Right lobe of liver (tissue), 6 donors: ENCODE results near the gene HEXD. TPM values are rescaled to one million over a fixed set of nuclear protein-coding genes. Genes with fewer than 3 reads are reported as not detected.

Experiments used
- ATAC-seq, 4 donors: fragments of 200-7000 bp; cut with Tn5 transposase; one replicate each; pipeline ENCODE4 v1.9.1; 2020; ENCODE audit warnings: mild to moderate bottlenecking in 4 of 4, moderate library complexity in 4 of 4
- DNase-seq, 3 donors: peaks; one replicate each; pipeline ENCODE4 v3.0.0-alpha.2; 2020
- H3K27ac ChIP-seq, 3 donors: fragments of 200-600 bp; one replicate each; pipeline ENCODE4 v1.8.0; 2022
- H3K27me3 ChIP-seq, 2 donors: fragments of 200-600 bp; one replicate each; pipeline ENCODE4 v1.8.0; 2022
- H3K36me3 ChIP-seq, 4 donors: fragments of 200-600 bp; sonication (generic) in 1 of 4; one replicate each; pipeline versions ENCODE4 v1.5.1 to v1.8.0; 2017 to 2022; ENCODE audit warnings: control low read depth in 1 of 4
- H3K4me1 ChIP-seq, 4 donors: fragments of 200-600 bp; sonication (generic) in 1 of 4; one replicate each; pipeline versions ENCODE4 v1.5.1 to v1.8.0; 2017 to 2022; ENCODE audit warnings: control low read depth in 1 of 4
- H3K4me3 ChIP-seq, 3 donors: fragments of 200-600 bp; one replicate each; pipeline ENCODE4 v1.8.0; 2022
- H3K9me3 ChIP-seq, 4 donors: fragments of 200-600 bp; sonication (generic) in 1 of 4; one replicate each; pipeline versions ENCODE4 v1.5.1 to v1.8.0; 2017 to 2022; ENCODE audit warnings: control low read depth in 1 of 4
- POLR2A ChIP-seq: fragments of 450-650 bp; IDR thresholded peaks from one replicate; pipeline ENCODE4 v1.6.1; 2017; ENCODE audit warnings: antibody characterized with exemption, mild to moderate bottlenecking
- WGBS: methylation state at CpG from one replicate; pipeline ENCODE4 v1.1.6; 2018; ENCODE audit warnings: low coverage, low lambda C conversion rate; ENCODE audit not compliant: insufficient coverage; ENCODE audit errors: missing lambda C conversion rate; 5-methylcytosine and 5-hydroxymethylcytosine counted together
- intact Hi-C, 2 donors: fragments of 100-400 bp; cut with DNase I; formaldehyde crosslinking; loops; one replicate each; pipeline versions ENCODE4 v1.11.2 to v1.14.1; 2022
- total RNA-seq, 6 experiments: library from RNA; depleted of rRNA in 2 of 6; stranded (reverse); fragments of >200 nt in 2 of 6; fragmentation: NEBNext Ultra II Directional in 3 of 6; extraction: Animal tissue kit (Norgen Biotek cat#: 25700) in 3 of 6; gene quantifications; one replicate each; pipeline versions ENCODE4 v1.1.0 to v1.2.4, GENCODE V29; 2016 to 2023
- TF ChIP-seq, protein P1 (sequence below), 4 donors: fragments of 200-600 bp in 3 of 4; fragments of 450-650 bp in 1 of 4; IDR thresholded peaks; one replicate each; pipeline versions ENCODE4 v1.5.1 to v1.8.0; 2016 to 2022; ENCODE audit warnings: antibody characterized with exemption in 4 of 4, mild to moderate bottlenecking in 2 of 4
- donor health status: DM: no; HTN: yes; CAD: no.
- donor health status: DM: no; HTN: no; CAD: no.
- donor health status: DM: no; HTN: no; CAD: no.
- donor health status: DM: no; HTN: yes; CAD: no.
- donor health status: DM: no; HTN: yes; CAD: no.

HEXD gene
- total RNA-seq, 6 experiments from 2014 or later, result 9.6 to 30.4 (median 20.2) TPM

DNA sequence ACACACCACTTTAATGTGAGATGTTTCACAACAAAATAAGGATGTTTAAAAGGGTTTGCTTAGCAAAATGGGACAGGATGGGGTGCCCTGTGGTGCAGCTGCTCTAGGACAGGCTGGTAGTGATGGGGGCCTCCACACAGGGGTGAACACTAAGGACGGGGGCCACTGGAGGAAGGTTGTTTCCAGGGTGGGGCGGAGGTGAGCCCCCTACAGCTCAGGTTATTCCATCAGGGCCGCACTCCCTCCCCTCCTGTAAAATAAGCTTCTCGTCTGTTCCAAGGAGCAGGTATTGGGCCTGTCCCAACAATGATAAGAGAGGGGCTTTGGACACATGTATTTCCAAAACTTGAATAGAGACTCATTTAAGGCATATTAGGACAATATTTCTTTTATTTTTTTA is 1.9 kb upstream of the HEXD start:
- no peak overlapping the region for H3K4me3 ChIP-seq
- peaks cover 0 to 22% (median 6%) of the 10 kb centered on the region in 4 donors for H3K4me1 ChIP-seq
- no peak for DNase-seq
- TF ChIP-seq, protein P1, sequence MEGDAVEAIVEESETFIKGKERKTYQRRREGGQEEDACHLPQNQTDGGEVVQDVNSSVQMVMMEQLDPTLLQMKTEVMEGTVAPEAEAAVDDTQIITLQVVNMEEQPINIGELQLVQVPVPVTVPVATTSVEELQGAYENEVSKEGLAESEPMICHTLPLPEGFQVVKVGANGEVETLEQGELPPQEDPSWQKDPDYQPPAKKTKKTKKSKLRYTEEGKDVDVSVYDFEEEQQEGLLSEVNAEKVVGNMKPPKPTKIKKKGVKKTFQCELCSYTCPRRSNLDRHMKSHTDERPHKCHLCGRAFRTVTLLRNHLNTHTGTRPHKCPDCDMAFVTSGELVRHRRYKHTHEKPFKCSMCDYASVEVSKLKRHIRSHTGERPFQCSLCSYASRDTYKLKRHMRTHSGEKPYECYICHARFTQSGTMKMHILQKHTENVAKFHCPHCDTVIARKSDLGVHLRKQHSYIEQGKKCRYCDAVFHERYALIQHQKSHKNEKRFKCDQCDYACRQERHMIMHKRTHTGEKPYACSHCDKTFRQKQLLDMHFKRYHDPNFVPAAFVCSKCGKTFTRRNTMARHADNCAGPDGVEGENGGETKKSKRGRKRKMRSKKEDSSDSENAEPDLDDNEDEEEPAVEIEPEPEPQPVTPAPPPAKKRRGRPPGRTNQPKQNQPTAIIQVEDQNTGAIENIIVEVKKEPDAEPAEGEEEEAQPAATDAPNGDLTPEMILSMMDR (IDR thresholded peaks at IDR 0.05), result no peak
- no peak for TF ChIP-seq POLR2A
- H3K9me3 ChIP-seq, result no peaks in the 10 kb centered on the region
- H3K27me3 ChIP-seq, result no peaks in the 10 kb centered on the region
- intact Hi-C loops, result loop anchor here in 1 of 2 donors (10.0 kb wide), 1 partner anchor 61 kb away; the partner anchor contains the start of gene TEX19
- no peak overlapping the region for H3K27ac ChIP-seq
- no peak for ATAC-seq
- 100% methylated on average over 2 of the region's 4 CpGs for WGBS
- H3K36me3 ChIP-seq, result no peaks in the 10 kb centered on the region

DNA sequence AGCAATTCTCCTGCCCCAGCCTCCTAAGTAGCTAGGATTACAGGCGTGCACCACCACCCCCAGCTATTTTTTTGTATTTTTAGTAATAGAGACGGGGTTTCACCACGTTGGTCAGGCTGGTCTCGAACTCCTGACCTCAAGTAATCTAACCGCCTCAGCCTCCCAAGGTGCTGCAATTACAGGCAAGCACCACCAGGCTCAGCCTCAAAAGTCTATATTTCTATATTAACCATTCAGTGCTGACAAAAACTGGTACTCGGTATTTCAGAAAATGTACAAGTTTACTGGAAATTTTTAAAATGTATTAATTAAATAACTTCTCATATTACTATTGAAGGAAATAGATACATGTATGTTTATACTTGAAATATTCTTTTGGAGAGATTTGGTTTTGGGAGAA is 1.4 kb upstream of the HEXD start:
- H3K9me3 ChIP-seq, result no peaks in the 10 kb centered on the region
- H3K4me1 ChIP-seq, result peaks cover 0 to 22% (median 6%) of the 10 kb centered on the region in 4 donors
- no peaks in the 10 kb centered on the region for H3K36me3 ChIP-seq
- H3K27me3 ChIP-seq, result no peaks in the 10 kb centered on the region
- no peak overlapping the region for H3K27ac ChIP-seq
- WGBS, result 92% methylated on average over 6 of the region's 6 CpGs
- no peak for TF ChIP-seq POLR2A
- TF ChIP-seq, protein P1 (IDR thresholded peaks at IDR 0.05), result no peak
- intact Hi-C loops, result loop anchor here in 1 of 2 donors (10.0 kb wide), 1 partner anchor 62 kb away; the partner anchor contains the start of gene TEX19
- no peak overlapping the region for H3K4me3 ChIP-seq
- DNase-seq, result no peak
- ATAC-seq, result no peak

DNA sequence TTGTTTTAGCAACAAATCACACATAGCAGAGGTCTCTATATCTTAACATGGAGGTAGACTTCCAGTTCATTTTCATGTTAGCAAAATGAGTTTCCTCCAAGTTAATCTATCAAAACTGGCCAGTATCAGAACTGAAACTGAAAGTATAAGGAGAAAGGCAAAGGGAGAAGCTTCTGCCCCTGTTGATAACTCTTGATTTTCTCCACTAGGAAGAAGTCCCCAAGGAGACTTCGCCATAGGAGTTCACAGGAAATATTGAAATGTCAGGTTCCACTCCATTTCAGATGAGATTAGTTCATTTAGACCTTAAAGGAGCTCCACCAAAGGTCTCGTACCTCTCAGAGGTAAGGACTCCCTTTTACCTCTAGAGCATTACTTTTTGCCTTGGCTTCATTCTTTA is 1.4 kb downstream of the HEXD start:
- Histone ChIP-seq H3K36me3 (no peaks in the 10 kb centered on the region), H3K27ac (peak overlapping the region in 2 of 3 donors; percentile 8 to 87), H3K9me3 (no peaks in the 10 kb centered on the region), H3K27me3 (no peaks in the 10 kb centered on the region), H3K4me1 (peaks cover 0 to 19% (median 6%) of the 10 kb centered on the region in 4 donors), H3K4me3 (peak overlapping the region in 2 of 3 donors; percentile 73 to 88)
- ATAC-seq, result peak in 1 of 4 donors; percentile 11
- DNase-seq, result no peak
- 69% methylated on average over 2 of the region's 2 CpGs for WGBS
- intact Hi-C loops, result loop anchor here in 1 of 2 donors (10.0 kb wide), 1 partner anchor 65 kb away; the partner anchor contains the start of gene TEX19
- TF ChIP-seq, protein P1 (IDR thresholded peaks at IDR 0.05), result no peak
- no peak for TF ChIP-seq POLR2A

DNA sequence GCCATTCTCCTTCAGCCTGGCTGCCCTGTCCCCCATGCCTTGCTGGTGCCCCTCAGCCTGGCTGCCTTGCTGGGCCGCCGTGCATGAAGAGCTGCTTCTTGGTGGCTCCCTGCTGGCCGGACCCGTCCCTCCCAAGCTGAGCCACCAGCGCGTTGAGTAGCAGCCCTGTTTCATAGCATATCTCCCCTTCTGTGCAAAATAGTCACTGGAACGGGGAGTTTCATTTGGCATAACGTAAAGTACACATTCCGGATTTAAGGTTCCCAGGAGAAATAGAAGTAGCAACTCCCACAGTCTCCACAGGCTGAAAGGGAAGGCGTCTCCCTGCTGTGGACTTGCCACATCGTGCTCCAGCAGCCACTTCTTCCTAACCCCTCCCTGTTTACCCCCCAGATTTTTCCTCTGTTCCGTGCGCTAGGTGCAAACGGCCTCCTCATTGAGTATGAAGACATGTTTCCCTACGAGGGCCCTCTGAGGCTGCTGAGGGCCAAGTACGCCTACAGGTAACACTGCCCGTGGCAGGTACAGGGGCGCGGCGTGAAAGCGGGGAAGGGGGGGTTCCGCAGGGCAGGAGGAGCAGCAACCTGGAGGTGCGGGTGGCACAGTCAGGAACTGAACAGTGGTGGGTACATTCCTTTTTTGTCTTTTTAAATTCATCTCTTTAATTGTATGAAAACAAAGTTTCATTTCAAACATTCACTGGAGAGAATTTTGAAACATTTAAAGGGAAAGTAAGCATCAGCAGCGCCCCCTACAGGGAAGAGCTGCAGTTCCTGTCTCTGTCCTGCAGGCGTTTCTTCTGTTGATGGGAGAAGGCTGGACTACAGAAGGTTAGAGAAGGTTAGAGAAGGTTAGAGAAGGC is 6.1 kb downstream of the HEXD start:
- no peaks in the 10 kb centered on the region for H3K27me3 ChIP-seq
- DNase-seq (no peak), ATAC-seq (peak in 3 of 4 donors; percentile 29 to 39 (median 35))
- peaks cover 0 to 7% (median 3%) of the 10 kb centered on the region in 4 donors for H3K4me1 ChIP-seq
- H3K36me3 ChIP-seq, result no peaks in the 10 kb centered on the region
- no peaks in the 10 kb centered on the region for H3K9me3 ChIP-seq
- intact Hi-C loops, result no loop called here
- H3K27ac ChIP-seq, result no peak overlapping the region
- H3K4me3 ChIP-seq, result no peak overlapping the region
- WGBS, result 80% methylated on average over 17 of the region's 25 CpGs
- TF ChIP-seq, protein P1 (IDR thresholded peaks at IDR 0.05), result peak; percentile 39 to 50 (median 44)
- no peak for TF ChIP-seq POLR2A
